GM18858 (cell line): ENCODE results near the gene TUBGCP3.
A peak's percentile ranks its signal among the peaks of the same experiment; 100 is the strongest.
"Not testable (repeated sequence)": the region's sequence is repeated elsewhere in the genome, so short reads cannot be mapped to it uniquely, and the experiment has no call there.

Experiments
- ATAC-seq: cut with Tn5 transposase; IDR thresholded peaks from one replicate; pipeline ENCODE4 v1.9.1; 2021; ENCODE audit not compliant: unreplicated experiment

TUBGCP3 gene

GRCh38 chr13:112587764-112588489 lies at the start of gene TUBGCP3:
Gene TUBGCP3 (minus strand): TSS chr13:112588153. CDS start chr13:112587980, 173 bp downstream.
- ATAC-seq = peak; percentile 61

- ATAC-seq = no peak
Observed at GRCh38 chr13:112637017-112637801, 49.3 kb upstream of the TUBGCP3 start.

GRCh38 chr13:112636401-112636975 lies 48.5 kb upstream of the TUBGCP3 start:
- no peak for ATAC-seq

GRCh38 chr13:112635323-112635722 lies 47.4 kb upstream of the TUBGCP3 start:
- ATAC-seq = no peak

GRCh38 chr13:112634102-112634501 lies 46.1 kb upstream of the TUBGCP3 start:
- no peak for ATAC-seq

- not testable (repeated sequence) for ATAC-seq
Observed at GRCh38 chr13:112630226-112630625, 42.3 kb upstream of the TUBGCP3 start.

GRCh38 chr13:112629161-112629560 lies 41.2 kb upstream of the TUBGCP3 start:
- ATAC-seq = no peak

- not testable (repeated sequence) for ATAC-seq
Observed at GRCh38 chr13:112627613-112628012, 39.7 kb upstream of the TUBGCP3 start.

- ATAC-seq = no peak
Observed at GRCh38 chr13:112627161-112627560, 39.2 kb upstream of the TUBGCP3 start.

- ATAC-seq = no peak
Observed at GRCh38 chr13:112626761-112627160, 38.8 kb upstream of the TUBGCP3 start.

GRCh38 chr13:112626124-112626523 lies 38.2 kb upstream of the TUBGCP3 start:
- ATAC-seq = no peak

- no peak for ATAC-seq
Observed at GRCh38 chr13:112625698-112626097, 37.7 kb upstream of the TUBGCP3 start.

- no peak for ATAC-seq
Observed at GRCh38 chr13:112624602-112625430, 36.9 kb upstream of the TUBGCP3 start.

- no peak for ATAC-seq
Observed at GRCh38 chr13:112624040-112624439, 36.1 kb upstream of the TUBGCP3 start.

- no peak for ATAC-seq
Observed at GRCh38 chr13:112623051-112623711, 35.2 kb upstream of the TUBGCP3 start.

- no peak for ATAC-seq
Observed at GRCh38 chr13:112622375-112622774, 34.4 kb upstream of the TUBGCP3 start.

- ATAC-seq = no peak
Observed at GRCh38 chr13:112619730-112620631, 32.0 kb upstream of the TUBGCP3 start.

GRCh38 chr13:112618501-112618900 lies 30.5 kb upstream of the TUBGCP3 start:
- no peak for ATAC-seq

GRCh38 chr13:112617754-112618375 lies 29.9 kb upstream of the TUBGCP3 start:
- ATAC-seq = no peak
